Ammon's horn (tissue), 1 donor: ENCODE data around the gene MANSC1.
"Not testable (repeated sequence)": the region's sequence is repeated elsewhere in the genome, so short reads cannot be mapped to it uniquely, and the experiment has no call there.

Experiments used
- DNase-seq: peaks from one replicate; pipeline ENCODE4 v3.0.0-alpha.2; 2016; ENCODE audit warnings: low spot score

MANSC1 gene

DNA sequence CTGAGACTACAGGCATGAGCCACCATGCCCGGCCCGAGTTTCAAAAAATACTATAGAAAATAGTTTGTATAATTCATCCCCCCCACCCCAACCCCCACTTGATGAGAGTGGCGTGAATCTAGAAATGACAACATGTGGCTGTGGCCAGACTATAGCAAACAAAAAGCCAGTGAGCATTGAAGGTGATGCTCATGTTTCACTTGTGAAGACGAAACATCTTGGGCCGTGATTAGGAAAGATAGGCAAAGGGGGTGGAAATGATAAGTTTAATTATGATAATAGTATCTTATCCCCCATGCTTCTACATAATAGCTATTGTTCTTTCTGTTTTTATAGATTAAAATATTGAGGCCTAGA lies 15.4 kb upstream of the MANSC1 start:
- DNase-seq = no peak

- DNase-seq = no peak
Observed at GRCh38 chr12:12364787-12365445, 14.9 kb upstream of the MANSC1 start.

- DNase-seq = no peak
Observed at GRCh38 chr12:12358528-12358927, 8.5 kb upstream of the MANSC1 start.

DNA sequence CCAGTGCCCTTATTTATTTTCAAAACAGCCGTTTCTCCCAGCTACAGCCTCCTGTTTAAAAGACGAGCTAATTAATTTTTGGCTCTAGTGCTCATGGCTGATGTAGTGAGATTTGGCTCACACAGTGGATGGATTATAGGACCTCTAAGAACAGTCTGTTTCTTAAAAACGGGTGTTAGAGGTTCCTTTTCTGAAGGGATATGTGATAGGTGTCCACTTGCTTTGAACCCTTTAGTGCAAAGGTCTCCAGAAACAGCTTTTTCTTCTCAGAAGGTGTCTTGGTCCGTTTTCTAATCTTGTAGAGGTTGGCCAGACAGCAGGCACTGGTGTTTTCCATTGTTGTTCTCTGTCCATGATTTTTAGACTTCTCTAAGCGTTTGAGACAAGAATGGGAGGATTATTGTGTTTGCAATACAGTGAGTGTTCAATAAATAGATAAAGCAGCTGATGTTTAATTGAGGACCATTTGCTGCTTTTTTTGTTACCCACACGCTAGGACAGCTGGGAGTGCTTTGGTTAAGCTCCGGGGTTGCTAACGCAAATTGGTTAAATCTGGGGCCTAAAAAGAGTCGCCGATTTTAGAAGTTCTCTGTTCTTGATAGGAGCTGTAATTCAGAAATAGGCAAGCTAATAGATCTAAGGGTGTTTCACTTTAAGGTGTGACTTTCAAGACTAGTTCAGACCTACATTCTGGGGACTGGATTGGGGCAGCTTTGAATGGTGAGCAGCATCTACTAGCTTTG lies 7.8 kb upstream of the MANSC1 start:
- DNase-seq = peak; percentile 53

DNA sequence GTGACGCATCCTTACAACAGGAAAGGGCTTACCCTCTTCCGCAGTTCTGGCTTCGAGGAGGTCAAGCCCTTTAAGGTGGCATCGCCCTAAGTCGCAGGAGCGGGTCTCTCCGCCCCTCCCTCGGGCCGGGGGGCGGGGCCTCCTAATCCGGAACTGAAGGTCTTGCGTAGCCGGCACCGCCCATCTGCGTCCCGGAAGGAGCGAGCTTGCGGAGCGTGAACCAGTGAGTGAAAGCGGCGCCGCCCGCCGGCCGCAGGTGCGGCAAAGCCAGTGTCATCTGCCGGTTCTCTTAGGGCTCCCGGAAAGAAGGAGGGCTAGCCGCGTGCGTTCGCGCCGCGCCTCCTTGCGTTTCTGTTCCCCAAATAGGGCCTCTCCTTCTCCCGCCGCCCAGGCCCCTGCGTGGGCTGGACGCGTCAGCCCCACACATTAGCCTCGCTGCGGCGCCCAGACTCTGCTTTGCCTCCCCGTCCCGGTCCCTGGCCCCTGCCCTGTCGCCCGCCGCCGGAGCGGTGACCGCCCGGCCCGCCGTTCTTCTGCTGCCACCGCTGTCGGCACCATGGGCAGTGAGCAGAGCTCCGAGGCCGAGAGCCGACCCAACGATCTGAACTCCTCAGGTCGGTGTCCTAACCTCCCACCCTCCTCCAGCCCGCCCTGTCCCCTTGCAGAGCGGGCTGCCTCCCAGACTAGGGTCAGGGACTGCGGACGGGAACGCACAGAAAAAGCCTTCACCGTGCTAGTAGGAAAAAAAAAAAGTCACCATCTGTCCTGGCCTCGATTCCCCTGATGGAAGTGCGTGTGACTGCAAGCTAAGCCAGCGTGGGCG lies 7.1 kb upstream of the MANSC1 start, which contains the start of gene BORCS5:
Gene BORCS5 (plus strand): TSS at position 183 of the 823 bp plus-strand sequence. CDS start 374 bp downstream, at position 557.
- peak; percentile 98 for DNase-seq

DNA sequence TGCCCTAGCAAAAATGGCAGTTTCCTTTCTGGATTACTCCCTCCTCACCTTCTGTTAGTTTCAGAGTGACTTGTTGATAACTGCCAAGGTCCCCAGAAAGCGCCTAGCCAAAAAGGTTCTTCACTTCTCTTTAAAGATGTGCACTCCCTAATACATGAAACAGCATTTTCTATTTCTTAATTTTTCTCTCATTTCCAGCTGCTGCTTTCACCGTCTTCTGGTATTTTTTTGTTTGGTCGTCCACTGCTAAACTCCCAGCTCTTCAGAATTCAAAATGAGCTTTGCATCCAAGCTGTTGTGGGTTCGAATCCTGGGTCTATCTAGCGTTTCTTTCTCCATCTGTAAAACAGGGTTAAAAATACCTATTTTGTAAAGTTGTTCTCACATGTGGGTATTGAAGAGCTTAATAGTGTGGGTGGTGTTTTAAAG lies 6.4 kb upstream of the MANSC1 start:
- no peak for DNase-seq

DNA sequence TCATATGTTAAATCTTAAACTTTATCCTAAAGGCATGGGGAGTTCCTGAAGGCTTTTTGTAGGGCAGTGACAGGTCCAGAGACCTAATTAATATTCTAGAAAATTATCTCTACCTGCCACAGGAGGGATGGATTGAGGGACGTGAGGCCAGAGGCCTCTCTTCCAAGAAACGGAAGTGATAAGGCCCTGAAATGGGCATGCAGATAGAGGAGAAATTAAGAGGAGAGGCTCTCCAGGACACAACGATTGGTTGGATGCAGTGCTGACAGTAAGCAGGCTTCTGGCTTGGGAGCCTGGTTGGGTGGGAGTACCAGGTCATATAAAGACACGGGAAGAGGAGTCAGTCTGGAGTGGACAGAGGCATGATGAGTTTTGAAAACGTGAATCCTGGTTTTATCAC lies 3.8 kb upstream of the MANSC1 start:
- no peak for DNase-seq

DNA sequence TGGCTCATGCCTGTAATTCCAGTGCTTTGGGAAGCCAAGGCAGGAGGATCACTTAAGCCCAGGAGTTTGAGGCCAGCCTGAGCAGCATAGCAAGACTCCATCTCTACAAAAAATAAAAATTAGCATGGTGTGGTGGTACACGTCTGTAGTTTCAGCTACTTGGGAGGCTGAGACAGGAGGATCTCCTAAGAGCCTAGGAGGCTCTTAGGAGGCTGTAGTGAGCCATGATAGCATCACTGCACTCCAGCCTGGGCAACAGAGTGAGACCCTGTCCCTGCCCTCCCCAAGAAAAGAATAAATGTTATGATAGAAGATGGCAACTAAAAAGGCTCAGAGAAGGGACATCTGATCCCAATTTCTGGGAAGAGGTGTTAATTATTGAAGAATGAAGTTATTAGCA lies 3.2 kb upstream of the MANSC1 start:
- DNase-seq = no peak

GRCh38 chr12:12351468-12352185 lies 1.6 kb upstream of the MANSC1 start:
- DNase-seq = not testable (repeated sequence)

- no peak for DNase-seq
Observed at GRCh38 chr12:12350868-12351463, 924 bp upstream of the MANSC1 start.

- DNase-seq = no peak
Observed at GRCh38 chr12:12338527-12339168, 11.4 kb downstream of the MANSC1 start.

GRCh38 chr12:12336511-12336910 lies 13.5 kb downstream of the MANSC1 start:
- no peak for DNase-seq

DNA sequence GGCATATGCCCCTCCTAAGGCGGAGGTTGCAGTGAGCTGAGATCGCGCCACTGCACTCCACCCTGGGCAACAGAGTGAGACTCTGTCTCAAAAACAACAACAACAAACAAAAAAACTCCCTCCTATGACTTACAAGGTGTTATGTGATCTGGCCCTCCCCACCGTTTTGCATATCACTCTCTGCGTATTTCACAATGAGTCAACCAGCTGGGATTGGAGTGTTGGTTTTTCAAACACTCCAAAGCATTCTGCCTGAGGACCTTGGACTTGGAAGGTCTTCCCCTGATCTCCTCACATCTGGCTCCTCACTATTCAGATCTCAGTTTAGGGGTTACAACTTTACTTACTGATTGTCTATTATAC lies 14.0 kb downstream of the MANSC1 start:
- no peak for DNase-seq

- peak; percentile 51 for DNase-seq
Observed at GRCh38 chr12:12334367-12335040, 15.5 kb downstream of the MANSC1 start.

- no peak for DNase-seq
Observed at GRCh38 chr12:12333407-12334366, 16.4 kb downstream of the MANSC1 start.

GRCh38 chr12:12331896-12332295 lies 18.1 kb downstream of the MANSC1 start:
- no peak for DNase-seq

DNA sequence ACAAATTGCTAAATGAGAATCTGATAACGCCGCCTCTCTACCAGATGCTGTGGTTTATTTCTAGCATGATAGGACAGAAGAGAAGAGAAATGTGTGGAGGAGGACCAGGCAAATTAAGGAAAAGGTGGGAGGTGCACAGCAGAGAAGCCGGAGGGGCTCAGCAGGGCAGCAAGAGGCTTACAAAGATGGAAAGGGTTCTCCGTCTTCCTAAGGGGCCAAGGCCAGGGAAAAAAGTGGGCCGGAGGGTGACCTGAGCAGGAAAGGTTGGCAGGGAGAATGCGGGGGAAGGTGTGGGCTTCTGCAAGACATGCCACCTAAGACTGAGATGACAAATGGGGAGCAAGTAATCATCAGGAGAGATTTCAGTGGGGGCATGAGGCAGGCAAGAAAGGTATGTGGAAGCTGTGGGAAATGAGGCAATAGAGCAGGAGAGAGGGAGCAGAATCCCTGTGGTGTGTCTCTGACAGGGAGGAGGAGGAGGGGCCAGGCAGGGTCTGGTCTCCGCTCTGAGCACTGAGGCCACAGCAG lies 18.7 kb downstream of the MANSC1 start:
- peak; percentile 58 for DNase-seq

- DNase-seq = peak; percentile 80
Observed at GRCh38 chr12:12327802-12328201, 22.2 kb downstream of the MANSC1 start.

GRCh38 chr12:12326262-12326661 lies 23.8 kb downstream of the MANSC1 start:
- DNase-seq = no peak
